Activated T-helper 2 cell treated with anti-CD3 and anti-CD28 coated beads, Interferon-gamma antibody, Interleukin-2, Interleukin-4, amounts not matched to agents 10 μg/mL and 5 μg/mL and 100 μg/mL, durations not matched to agents 14 hours and 24 hours and 36 hours (primary cell): Measurements from ENCODE around the gene CSF3R. TPM values are rescaled to one million over a fixed set of nuclear protein-coding genes. Genes with fewer than 3 reads are reported as not detected.
"Not testable (repeated sequence)": the region's sequence is repeated elsewhere in the genome, so short reads cannot be mapped to it uniquely, and the experiment has no call there.

Experiments
- DNase-seq: peaks from one replicate; pipeline ENCODE4 v3.0.0; 2021; ENCODE audit warnings: low spot score
- H3K27ac Mint-ChIP-seq: one replicate; pipeline ENCODE4 v1.8.0; 2021; ENCODE audit warnings: mixed read lengths
- H3K27me3 Mint-ChIP-seq: one replicate; pipeline ENCODE4 v1.8.0; 2021; ENCODE audit warnings: low read depth, mixed read lengths
- H3K36me3 Mint-ChIP-seq: one replicate; pipeline ENCODE4 v1.8.0; 2021; ENCODE audit warnings: low read depth, mixed read lengths
- H3K4me1 Mint-ChIP-seq: one replicate; pipeline ENCODE4 v1.8.0; 2021; ENCODE audit warnings: low read depth, mixed read lengths
- H3K4me3 Mint-ChIP-seq: one replicate; pipeline ENCODE4 v1.8.0; 2021; ENCODE audit warnings: low read depth, mild to moderate bottlenecking, moderate library complexity, mixed read lengths
- H3K9me3 Mint-ChIP-seq: one replicate; pipeline ENCODE4 v1.8.0; 2021; ENCODE audit warnings: mixed read lengths
- intact Hi-C: fragments of 100-400 bp; cut with micrococcal nuclease; formaldehyde crosslinking; loops from one replicate; pipeline ENCODE4 v1.15.1; 2023
- total RNA-seq: library from RNA; stranded (reverse); gene quantifications from 2 replicates; pipeline ENCODE4 v1.2.3, GENCODE V29; 2022

Gene CSF3R
- total RNA-seq, 1 donor from 2014 or later = 0.11 TPM

DNA sequence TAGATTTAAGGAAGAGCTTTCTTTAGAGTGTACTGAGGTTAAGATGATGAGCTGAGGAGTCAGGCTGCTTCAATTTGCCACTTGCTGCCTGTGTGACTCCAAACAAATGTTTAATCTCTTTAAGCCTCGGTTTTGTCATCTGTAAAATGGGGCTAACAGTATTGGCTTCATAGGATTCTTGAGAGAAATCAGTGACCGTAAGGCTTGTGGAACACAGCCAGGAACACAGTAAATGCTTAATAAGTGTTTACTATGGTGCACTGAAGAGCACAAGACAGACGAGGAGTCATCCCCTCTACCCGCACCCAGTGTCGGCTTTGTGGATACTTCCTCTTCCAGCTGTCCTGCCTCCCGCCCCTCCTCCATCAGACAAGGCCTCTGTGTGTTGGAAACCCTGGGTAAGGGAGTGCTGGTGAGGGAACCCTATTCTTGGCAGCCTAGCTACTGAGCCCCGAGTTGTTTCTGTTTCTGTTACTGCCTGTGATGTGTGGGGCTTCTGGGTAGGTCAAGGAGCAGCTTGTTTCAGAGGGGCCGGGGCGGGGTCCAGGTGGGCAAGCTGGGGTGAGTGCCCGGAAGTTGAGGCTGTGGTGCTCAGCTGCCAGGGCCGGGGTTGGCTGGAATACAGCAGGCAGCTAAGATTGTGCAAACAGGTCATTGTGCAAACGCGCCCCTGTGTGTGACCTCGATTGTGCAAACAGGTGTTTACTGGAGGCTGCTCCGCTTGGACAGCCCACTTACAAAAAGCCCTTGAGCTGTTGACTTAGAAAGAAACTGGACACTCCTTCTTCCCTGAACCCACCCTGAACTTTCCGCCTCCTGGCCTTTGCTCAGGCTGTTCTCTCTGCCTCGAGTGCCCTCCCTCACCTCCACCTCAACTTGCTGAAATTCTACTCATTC lies 4.0 kb upstream of the CSF3R start:
- H3K4me1 Mint-ChIP-seq = peaks cover 8% of the 10 kb centered on the region
- no peaks in the 10 kb centered on the region for H3K36me3 Mint-ChIP-seq
- H3K4me3 Mint-ChIP-seq = no peak overlapping the region
- H3K27ac Mint-ChIP-seq = no peak overlapping the region
- no peak for DNase-seq
- intact Hi-C loops = no loop called here
- H3K9me3 Mint-ChIP-seq = no peaks in the 10 kb centered on the region
- H3K27me3 Mint-ChIP-seq = no peaks in the 10 kb centered on the region

DNA sequence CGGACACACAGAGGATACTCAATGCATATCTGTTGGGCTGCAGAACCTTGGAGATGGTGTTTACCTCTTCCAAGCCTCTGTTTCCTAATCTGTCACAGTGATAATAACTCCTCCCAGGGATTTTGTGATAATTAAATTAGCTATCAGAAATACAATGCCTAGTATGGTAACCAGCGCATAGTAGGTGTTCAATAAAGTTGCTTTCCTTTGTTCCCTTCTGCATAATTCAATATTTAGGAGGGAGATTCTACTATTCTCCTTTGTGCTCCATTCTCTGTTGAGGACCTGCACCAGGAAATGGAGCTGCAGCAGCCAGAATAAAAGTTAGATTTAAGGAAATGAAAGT lies 3.4 kb upstream of the CSF3R start:
- Mint-ChIP-seq H3K4me3 (no peak overlapping the region), H3K36me3 (no peaks in the 10 kb centered on the region), H3K9me3 (no peaks in the 10 kb centered on the region), H3K27ac (no peak overlapping the region), H3K27me3 (no peaks in the 10 kb centered on the region), H3K4me1 (peaks cover 9% of the 10 kb centered on the region)
- intact Hi-C loops = no loop called here
- no peak for DNase-seq

DNA sequence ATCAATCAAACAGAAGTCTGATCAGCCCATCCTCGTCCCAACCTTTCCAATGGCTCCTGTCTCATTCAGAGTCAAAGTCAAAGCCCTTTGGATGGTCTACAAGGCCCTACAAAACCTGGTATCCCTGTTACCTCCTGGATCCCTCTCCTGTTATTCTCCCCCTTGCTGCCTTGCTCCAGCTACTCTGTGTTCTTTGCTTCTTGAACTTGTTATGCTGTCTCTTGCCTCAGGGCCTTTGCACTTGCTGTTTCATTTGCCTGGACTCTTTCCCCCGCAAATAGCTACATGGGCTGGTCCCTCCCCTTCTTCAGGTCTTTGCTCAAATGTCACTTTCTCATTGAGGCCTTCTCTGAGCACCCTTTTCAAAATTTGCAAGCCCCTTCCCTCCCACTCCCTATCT lies 1.4 kb upstream of the CSF3R start:
- H3K9me3 Mint-ChIP-seq = no peaks in the 10 kb centered on the region
- H3K4me1 Mint-ChIP-seq = peaks cover 15% of the 10 kb centered on the region
- no peak overlapping the region for H3K27ac Mint-ChIP-seq
- peaks cover 5% of the 10 kb centered on the region for H3K27me3 Mint-ChIP-seq
- DNase-seq = no peak
- no peaks in the 10 kb centered on the region for H3K36me3 Mint-ChIP-seq
- no peak overlapping the region for H3K4me3 Mint-ChIP-seq
- intact Hi-C loops = no loop called here

DNA sequence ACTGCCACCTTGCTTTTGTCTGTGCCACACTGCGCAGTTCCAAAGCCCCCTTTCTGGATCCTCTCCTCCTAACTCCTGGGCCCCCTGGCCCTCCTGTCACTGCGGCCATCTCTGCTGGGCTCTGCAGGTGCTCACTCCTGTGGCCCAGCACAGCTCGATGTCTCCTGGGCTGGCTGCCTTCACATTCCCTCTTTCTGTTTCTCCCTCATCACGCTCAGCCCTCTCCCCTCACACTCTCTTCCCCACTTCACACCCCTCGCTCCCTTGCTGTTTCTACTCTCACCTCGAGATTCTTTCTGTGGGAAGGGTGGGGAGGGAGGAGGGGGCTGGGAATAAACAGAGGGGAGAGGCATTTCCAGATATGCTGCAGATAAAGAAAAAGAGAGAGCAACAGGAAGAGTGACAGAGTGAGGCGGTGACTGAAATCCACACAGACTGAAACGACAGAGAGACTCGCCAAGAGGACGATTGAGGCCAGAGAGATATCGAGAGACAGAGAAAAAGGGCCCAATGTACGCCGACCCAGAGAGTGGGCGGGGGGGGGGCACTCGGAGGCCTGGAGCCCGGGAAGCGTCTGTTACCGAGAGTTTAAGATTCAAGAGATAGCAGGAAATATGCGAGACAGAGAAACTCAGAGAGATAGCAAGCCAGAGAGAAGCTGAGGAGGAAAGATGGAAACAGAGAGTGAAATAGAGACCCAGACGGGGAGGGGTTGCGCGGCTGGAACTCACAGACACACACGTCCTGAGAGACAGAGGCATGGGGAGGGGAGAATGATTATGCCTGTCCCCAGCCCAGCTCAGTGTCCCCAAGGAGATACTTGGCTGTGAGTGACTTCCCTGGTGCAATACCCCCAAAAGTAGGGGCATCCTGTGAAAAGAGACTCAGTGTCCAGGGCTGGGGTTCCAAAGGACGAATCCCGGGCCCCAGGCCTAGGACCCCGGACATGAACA lies 666 bp downstream of the CSF3R start:
- Mint-ChIP-seq H3K27ac (peak overlapping the region; percentile 44), H3K9me3 (no peaks in the 10 kb centered on the region), H3K27me3 (peaks cover 5% of the 10 kb centered on the region), H3K36me3 (no peaks in the 10 kb centered on the region), H3K4me3 (peak overlapping the region; percentile 60), H3K4me1 (peaks cover 15% of the 10 kb centered on the region)
- intact Hi-C loops = no loop called here
- DNase-seq = no peak

DNA sequence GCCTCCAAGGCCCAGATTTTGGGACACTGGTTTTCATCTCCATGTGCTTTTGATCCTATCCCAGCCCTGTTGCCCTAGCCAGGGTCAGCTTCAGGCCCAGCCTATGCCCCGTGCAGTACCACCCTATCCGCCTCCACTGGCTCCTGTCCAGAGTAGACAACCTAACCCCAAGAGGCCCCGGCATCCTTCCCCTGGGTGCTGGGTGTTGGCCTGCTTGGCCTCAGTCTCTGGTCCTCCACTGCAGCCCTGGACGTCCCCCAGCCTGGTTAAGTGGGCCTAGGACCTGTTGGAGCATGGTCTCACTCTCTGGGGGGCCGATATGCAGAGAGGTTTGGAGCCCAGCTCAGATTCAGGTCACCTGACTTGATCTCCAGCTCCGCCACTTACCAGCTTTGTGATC lies 1.6 kb downstream of the CSF3R start:
- Mint-ChIP-seq H3K27me3 (peaks cover 5% of the 10 kb centered on the region), H3K36me3 (no peaks in the 10 kb centered on the region), H3K4me3 (no peak overlapping the region), H3K4me1 (peaks cover 15% of the 10 kb centered on the region), H3K27ac (no peak overlapping the region), H3K9me3 (no peaks in the 10 kb centered on the region)
- no peak for DNase-seq
- intact Hi-C loops = no loop called here

DNA sequence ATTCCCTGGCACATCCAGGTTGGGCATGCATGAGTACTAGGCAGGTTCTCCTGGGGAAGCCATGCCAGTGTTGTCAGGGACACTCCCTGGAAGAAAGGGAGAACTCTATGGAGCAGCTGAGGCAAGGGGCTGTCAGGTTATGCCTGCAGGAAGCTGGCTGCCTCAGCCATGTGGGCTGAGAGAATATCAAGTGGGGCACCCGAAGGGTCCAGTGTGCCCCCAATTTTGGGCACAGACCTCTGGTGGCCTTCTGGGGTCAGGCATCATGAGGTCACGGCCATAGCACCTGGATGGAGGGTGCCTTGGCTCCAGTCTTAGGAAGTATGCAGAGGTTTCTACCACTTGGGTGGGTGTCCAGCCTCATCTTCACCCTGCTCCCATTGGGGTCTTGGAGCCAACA lies 2.6 kb downstream of the CSF3R start:
- no peak for DNase-seq
- intact Hi-C loops = no loop called here
- H3K27ac Mint-ChIP-seq = no peak overlapping the region

DNA sequence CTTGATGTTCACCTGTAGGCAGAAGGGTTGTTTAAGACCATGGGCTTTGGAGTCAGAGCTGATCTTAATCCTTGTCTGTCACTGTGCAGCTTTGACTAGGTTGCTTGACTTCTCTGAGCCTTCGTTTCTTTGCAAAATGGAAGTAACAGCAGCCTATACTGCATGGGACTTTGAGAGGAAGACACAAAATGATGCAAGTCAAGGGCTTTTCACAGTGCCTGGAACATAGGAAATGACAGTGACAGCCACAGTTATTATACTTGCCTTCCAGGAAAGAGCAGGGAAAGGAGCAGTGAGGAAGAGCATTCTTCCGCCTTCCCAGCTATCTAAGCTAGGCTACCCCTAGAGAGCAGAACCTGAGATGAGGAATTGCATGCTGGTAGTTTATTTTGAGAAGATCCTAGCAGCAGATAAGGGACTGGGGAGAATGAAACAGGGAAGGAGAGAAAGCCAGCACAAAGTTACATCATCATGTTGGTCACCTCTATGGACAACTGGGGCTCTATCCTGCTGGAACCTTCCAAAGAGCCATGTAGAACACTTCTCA lies 3.1 kb downstream of the CSF3R start:
- H3K27ac Mint-ChIP-seq = no peak overlapping the region
- no peak overlapping the region for H3K4me3 Mint-ChIP-seq
- intact Hi-C loops = no loop called here
- peaks cover 5% of the 10 kb centered on the region for H3K27me3 Mint-ChIP-seq
- no peaks in the 10 kb centered on the region for H3K36me3 Mint-ChIP-seq
- no peaks in the 10 kb centered on the region for H3K9me3 Mint-ChIP-seq
- DNase-seq = no peak
- peaks cover 19% of the 10 kb centered on the region for H3K4me1 Mint-ChIP-seq

More for the DNA sequence above, 2.6 kb downstream of the CSF3R start:
- H3K4me1 Mint-ChIP-seq = peaks cover 17% of the 10 kb centered on the region
- no peak overlapping the region for H3K4me3 Mint-ChIP-seq
- no peaks in the 10 kb centered on the region for H3K36me3 Mint-ChIP-seq
- H3K27me3 Mint-ChIP-seq = peaks cover 5% of the 10 kb centered on the region
- no peaks in the 10 kb centered on the region for H3K9me3 Mint-ChIP-seq

DNA sequence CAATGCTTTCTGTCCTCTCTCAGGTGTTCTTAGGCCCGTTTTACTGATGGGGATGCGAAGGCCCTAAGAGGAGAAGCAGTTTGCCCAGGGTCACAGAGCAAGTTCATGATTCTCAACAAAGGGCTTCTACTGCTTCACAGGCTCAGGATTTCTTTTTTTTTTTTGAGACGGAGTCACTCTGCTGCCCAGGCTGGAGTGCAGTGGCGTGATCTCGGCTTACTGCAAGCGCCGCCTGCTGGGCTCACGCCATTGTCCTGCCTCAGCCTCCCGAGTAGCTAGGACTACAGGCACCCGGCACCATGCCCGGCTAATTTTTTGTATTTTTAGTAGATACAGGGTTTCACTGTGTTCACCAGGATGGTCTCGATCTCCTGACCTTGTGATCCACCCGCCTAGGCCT lies 5.1 kb downstream of the CSF3R start:
- H3K27ac Mint-ChIP-seq, H3K4me3 Mint-ChIP-seq: not testable (repeated sequence)

DNA sequence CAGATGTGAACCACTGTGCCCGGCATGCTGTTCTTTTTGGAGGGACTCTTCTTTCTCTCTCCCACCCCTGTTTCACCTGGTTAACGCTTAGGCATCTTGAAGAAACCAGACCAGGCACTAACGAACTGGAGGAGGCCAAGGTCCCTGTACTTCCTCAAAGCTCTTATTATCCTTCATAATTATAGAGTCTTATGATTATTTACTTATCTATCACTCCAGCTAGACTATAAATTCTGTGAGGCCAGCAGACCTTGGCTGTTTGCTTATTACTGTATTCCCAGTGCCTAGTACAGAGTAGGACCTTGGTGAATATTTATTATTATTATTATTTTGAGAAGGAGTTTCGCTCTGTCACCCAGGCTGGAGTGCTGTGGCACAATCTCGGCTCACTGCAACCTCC lies 5.8 kb downstream of the CSF3R start:
- H3K27me3 Mint-ChIP-seq = peaks cover 5% of the 10 kb centered on the region
- no peaks in the 10 kb centered on the region for H3K9me3 Mint-ChIP-seq
- H3K36me3 Mint-ChIP-seq = no peaks in the 10 kb centered on the region
- peaks cover 14% of the 10 kb centered on the region for H3K4me1 Mint-ChIP-seq
- no peak for DNase-seq
- no peak overlapping the region for H3K27ac Mint-ChIP-seq
- intact Hi-C loops = no loop called here
- no peak overlapping the region for H3K4me3 Mint-ChIP-seq

More for the DNA sequence above, 5.1 kb downstream of the CSF3R start:
- peaks cover 20% of the 10 kb centered on the region for H3K4me1 Mint-ChIP-seq
- DNase-seq, H3K36me3 Mint-ChIP-seq, H3K27me3 Mint-ChIP-seq, H3K9me3 Mint-ChIP-seq, intact Hi-C loops: not testable (repeated sequence)

DNA sequence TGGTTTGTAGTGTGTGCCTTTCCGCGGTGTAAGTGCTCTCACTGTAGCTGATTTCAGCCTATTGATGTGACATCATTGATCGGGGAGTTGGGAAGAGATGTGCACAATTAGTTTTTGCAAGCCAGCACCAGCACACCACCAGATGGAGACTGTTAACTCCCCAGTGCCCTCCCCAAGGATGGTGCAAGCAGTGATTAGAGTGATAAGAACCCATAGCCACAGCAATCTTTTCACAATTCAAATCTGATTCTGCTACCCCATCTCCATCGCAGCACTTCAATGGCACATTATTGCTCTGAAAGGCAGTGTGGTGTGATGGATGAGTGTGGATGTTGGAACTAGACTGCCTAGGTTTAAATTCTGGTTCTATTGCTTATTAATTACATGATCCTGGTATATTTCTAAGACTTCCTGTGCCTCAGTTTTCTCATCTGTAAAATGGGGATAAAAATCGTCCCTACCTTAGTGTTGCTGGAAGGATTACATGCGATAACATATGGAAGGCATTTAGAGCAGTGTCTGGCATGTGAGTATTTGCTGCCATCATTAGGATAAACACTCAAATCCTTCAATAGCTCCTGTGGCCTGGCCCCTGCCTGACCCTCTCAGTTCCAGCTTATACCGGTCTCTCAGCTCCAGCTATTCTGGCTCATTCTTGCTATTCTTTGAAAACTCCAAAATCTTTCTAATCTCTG lies 6.7 kb downstream of the CSF3R start:
- H3K36me3 Mint-ChIP-seq = no peaks in the 10 kb centered on the region

DNA sequence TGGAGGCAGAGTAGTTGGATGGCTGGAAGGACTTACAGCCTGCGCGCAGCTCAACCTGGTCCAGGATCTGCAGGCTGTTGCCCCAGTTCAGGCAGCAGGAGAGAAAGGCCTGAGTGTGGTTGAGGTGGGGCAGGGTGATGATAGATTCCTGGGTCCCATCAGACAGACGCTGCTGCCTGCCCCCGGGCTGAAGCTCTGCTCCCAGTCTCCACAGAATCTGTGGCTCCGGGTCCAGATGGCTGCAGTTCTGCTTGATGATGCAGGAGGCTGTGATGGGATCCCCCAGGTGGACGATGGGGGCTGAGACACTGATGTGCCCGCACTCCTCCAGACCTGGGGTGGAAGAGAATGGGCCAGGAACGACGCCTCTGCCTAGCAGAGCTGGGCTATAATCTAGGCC lies 7.4 kb downstream of the CSF3R start:
- Mint-ChIP-seq H3K27ac (no peak overlapping the region), H3K36me3 (no peaks in the 10 kb centered on the region), H3K4me1 (peaks cover 11% of the 10 kb centered on the region), H3K9me3 (no peaks in the 10 kb centered on the region), H3K27me3 (peaks cover 5% of the 10 kb centered on the region), H3K4me3 (no peak overlapping the region)
- intact Hi-C loops = no loop called here
- no peak for DNase-seq

More for the DNA sequence above, 6.7 kb downstream of the CSF3R start:
- H3K27me3 Mint-ChIP-seq = peaks cover 5% of the 10 kb centered on the region
- no peak overlapping the region for H3K4me3 Mint-ChIP-seq
- H3K4me1 Mint-ChIP-seq = peaks cover 11% of the 10 kb centered on the region
- intact Hi-C loops = no loop called here
- no peaks in the 10 kb centered on the region for H3K9me3 Mint-ChIP-seq
- no peak for DNase-seq
- peak overlapping the region; percentile 21 for H3K27ac Mint-ChIP-seq

DNA sequence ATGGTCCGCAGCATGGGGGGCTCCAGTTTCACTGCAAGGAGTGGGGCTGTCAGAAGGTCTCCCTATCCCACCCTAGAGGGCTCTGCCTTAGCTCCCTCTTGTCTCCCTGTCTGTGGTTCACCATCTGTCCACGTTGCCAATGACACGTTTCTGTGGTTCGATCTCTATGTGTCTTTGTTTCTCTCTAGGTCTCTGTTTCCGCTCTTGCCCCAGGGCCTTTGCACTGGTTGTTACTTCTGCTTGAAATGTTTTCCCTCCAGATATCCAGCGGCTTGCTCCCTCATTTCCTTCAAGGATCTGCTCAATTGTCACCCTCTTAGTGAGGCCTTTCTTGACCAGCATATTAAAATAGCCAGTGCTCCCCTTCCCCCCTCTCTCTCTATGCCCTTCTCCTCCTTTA lies 10.1 kb downstream of the CSF3R start:
- no peak overlapping the region for H3K27ac Mint-ChIP-seq
- H3K9me3 Mint-ChIP-seq = no peaks in the 10 kb centered on the region
- H3K4me1 Mint-ChIP-seq = peaks cover 5% of the 10 kb centered on the region
- intact Hi-C loops = no loop called here
- H3K4me3 Mint-ChIP-seq = no peak overlapping the region
- no peak for DNase-seq
- no peaks in the 10 kb centered on the region for H3K27me3 Mint-ChIP-seq
- H3K36me3 Mint-ChIP-seq = no peaks in the 10 kb centered on the region
